NCI-H146 (cell line): ENCODE measurements around the gene SEC14L3.

Experiments
- DNase-seq: peaks from one replicate; lab custom pipeline; 2025; lab: John Stamatoyannopoulos, UW

The SEC14L3 gene

DNA sequence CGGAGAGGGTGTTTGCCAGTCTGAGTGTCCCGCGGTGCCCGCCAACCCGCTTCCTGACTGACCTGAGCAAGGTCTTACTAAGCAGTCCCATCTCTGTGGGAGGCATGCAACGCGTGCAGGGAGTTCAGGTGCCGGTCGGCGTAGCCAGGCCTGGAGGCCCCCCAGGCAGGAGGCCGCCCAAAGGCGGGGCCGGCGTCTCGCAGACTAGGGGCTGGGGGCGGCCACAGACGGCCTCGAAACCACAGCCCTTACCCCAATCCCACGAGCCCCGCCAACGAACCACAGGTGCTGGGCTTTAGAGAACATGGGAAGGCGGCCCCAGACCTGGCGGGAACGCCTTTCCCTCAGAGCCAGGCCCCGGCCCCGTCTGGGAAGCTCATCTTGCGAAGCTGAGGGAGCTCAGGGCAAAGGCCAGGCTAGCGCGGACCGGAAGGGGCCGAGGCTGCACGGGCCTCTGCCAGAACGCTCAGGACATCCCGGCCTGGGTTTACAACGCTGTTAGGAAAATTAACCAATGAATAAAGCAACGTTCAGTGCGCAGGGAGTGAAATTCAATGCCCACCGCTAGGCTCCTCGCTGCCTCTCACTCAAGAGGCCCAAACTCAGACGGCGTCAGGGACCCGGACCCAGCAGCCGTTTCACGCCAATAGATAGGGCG lies 48.4 kb downstream of the SEC14L3 start:
- DNase-seq, result peak; percentile 80

- peak; percentile 78 for DNase-seq
Measured at GRCh38 chr22:30422481-30423300, 49.1 kb downstream of the SEC14L3 start.

- DNase-seq, result no peak
Measured at GRCh38 chr22:30421695-30422480, 49.9 kb downstream of the SEC14L3 start.

GRCh38 chr22:30420347-30421125 lies 51.3 kb downstream of the SEC14L3 start:
- DNase-seq, result no peak

DNA sequence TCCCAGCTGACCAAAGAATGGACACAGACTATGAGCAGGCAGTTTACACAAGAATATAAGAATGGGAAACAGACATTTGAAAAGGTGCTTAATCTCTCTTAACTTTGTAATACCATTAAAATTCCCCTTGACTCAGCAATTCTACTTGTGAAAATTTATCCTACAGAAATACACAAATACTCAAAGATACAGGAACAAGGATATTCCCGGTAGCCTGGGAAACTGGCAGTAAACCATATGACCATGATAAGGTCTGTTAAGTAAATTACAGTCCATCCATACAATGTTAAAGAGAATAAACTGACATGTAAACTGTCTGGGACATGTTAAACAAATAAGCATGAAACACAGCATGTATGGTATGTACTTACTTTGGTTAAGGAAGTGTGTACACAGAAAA lies 55.0 kb downstream of the SEC14L3 start:
- DNase-seq, result no peak

DNA sequence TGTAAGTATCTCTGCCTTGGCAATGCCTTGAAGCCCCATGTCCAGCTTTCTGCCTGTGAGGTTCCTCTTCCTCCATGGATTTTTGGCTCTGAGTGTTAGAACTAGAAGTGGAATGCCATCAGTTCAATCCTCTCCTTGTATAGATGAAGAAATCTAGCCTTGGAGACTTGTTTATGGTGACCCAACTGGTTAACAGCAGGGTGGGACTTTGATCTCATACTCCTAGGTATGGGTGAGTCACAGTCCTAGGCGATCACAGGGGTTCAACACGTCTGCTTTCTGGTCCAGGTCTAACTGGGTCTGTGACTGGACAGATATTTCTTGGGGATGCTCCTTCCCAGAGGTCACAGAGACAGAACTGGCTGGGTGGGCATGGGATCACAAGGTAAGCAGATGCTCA lies 55.4 kb downstream of the SEC14L3 start:
- DNase-seq, result no peak

DNA sequence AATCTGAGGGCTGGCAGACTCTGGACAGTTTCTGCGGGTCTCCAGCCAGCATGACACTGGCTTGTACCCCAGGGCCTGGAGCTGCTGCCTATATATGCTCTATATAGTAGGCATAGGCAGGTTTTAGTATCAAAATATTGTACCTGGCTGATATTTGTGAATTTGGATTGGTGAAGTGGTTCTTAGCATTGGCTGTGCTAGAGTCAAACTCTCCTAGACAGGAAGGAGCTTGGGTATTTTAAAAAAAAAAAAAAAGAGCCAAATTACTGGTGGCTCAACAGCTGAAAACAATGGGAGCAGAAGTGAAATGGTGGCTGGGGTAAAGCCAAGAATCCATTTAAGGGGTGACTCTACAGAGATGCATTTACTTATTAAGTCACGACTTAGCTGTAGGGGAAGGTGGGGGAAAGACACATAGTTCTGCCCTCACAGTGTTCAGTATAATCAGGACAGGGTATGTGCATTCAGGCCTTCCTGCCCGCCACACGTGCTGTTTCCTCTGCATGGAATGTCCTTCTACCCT lies 57.2 kb downstream of the SEC14L3 start:
- DNase-seq, result no peak

- no peak for DNase-seq
Measured at GRCh38 chr22:30413745-30414524, 57.9 kb downstream of the SEC14L3 start.

DNA sequence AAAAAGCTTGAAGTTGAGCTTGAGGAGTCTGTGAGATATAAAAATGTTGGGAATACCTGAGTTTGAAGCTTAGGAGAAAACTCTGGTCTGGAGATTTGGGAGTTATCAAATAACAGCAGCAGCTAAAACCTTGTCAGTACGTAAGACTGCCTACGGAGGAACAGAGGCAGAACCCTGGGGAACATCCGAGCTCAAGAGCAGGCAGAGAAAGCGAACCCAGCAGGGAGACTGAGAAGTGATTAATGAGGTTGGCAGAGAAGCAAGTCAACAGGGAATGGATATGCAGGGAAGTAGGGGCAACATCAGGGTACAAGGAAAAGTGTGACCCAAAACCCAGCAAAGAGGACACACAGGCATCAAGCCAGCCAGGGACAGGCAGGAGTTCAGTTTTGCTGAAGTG lies 58.8 kb downstream of the SEC14L3 start:
- DNase-seq, result no peak

GRCh38 chr22:30411780-30412179 lies 60.0 kb downstream of the SEC14L3 start:
- DNase-seq, result no peak
